H9 (cell line): Measurements from ENCODE around the gene ITGA11. TPM values are rescaled to one million over a fixed set of nuclear protein-coding genes. Genes with fewer than 3 reads are reported as not detected.

ENCODE experiments used
- DNase-seq: peaks from one replicate; pipeline ENCODE4 v3.0.0-alpha.2; 2017
- H2AFZ ChIP-seq: one replicate; pipeline ENCODE4 v1.6.1; 2013; ENCODE audit warnings: mild to moderate bottlenecking, low read length, control low read depth, moderate library complexity
- H2AK5ac ChIP-seq: 2 replicates; pipeline ENCODE4 v1.6.1; 2013; ENCODE audit warnings: low read length, control low read depth, mixed read lengths; ENCODE audit not compliant: insufficient read length
- H2BK120ac ChIP-seq: one replicate; pipeline ENCODE4 v1.6.1; 2013; ENCODE audit warnings: low read depth, mild to moderate bottlenecking, low read length, control low read depth, inconsistent platforms; ENCODE audit not compliant: poor library complexity, severe bottlenecking
- H2BK12ac ChIP-seq: 2 replicates; pipeline ENCODE4 v1.6.1; 2013; ENCODE audit warnings: low read length, control low read depth, mixed read lengths, low read depth; ENCODE audit not compliant: insufficient read length
- H2BK15ac ChIP-seq: 2 replicates; pipeline ENCODE4 v1.6.1; 2013; ENCODE audit warnings: low read depth, low read length, control low read depth
- H2BK20ac ChIP-seq: one replicate; pipeline ENCODE4 v1.6.1; 2013; ENCODE audit warnings: low read depth, mild to moderate bottlenecking, low read length, control low read depth, inconsistent platforms; ENCODE audit not compliant: poor library complexity, severe bottlenecking
- H2BK5ac ChIP-seq: 2 replicates; pipeline ENCODE4 v1.6.1; 2013; ENCODE audit warnings: low read length, control low read depth, mixed read lengths; ENCODE audit not compliant: insufficient read length
- H3K14ac ChIP-seq: 2 replicates; pipeline ENCODE4 v1.6.1; 2013; ENCODE audit warnings: low read length, control low read depth; ENCODE audit not compliant: insufficient read depth
- H3K18ac ChIP-seq: 2 replicates; pipeline ENCODE4 v1.6.1; 2013; ENCODE audit warnings: low read depth, mild to moderate bottlenecking, mixed read lengths, low read length, control low read depth; ENCODE audit not compliant: insufficient read length
- H3K23ac ChIP-seq: 2 replicates; pipeline ENCODE4 v1.6.1; 2013; ENCODE audit warnings: low read length, control low read depth, mixed read lengths, low read depth; ENCODE audit not compliant: insufficient read length
- H3K23me2 ChIP-seq: 2 replicates; pipeline ENCODE4 v1.6.1; 2013; ENCODE audit warnings: low read depth, mild to moderate bottlenecking, mixed read lengths, low read length, control low read depth; ENCODE audit not compliant: insufficient read length, poor library complexity, severe bottlenecking
- H3K27ac ChIP-seq: 2 replicates; pipeline ENCODE4 v1.5.1; 2013; ENCODE audit warnings: low read length, control low read depth, mixed read lengths, low read depth; ENCODE audit not compliant: insufficient read length
- H3K27me3 ChIP-seq: 2 replicates; pipeline ENCODE4 v1.6.1; 2013; ENCODE audit warnings: low read length, control low read depth, inconsistent platforms; ENCODE audit not compliant: insufficient read depth
- H3K4ac ChIP-seq: 2 replicates; pipeline ENCODE4 v1.6.1; 2013; ENCODE audit warnings: low read depth, mild to moderate bottlenecking, control low read depth, inconsistent platforms, low read length, moderate library complexity
- H3K4me1 ChIP-seq: 2 replicates; pipeline ENCODE4 v1.6.1; 2013; ENCODE audit warnings: low read length, control low read depth, inconsistent platforms; ENCODE audit not compliant: insufficient read depth
- H3K4me2 ChIP-seq: 2 replicates; pipeline ENCODE4 v1.6.1; 2013; ENCODE audit warnings: low read length, control low read depth, mixed read lengths; ENCODE audit not compliant: insufficient read length, insufficient read depth
- H3K56ac ChIP-seq: 2 replicates; pipeline ENCODE4 v1.6.1; 2013; ENCODE audit warnings: low read depth, mild to moderate bottlenecking, mixed read lengths, low read length, control low read depth; ENCODE audit not compliant: insufficient read length
- H3K79me1 ChIP-seq: 2 replicates; pipeline ENCODE4 v1.6.1; 2013; ENCODE audit warnings: low read depth, mild to moderate bottlenecking, moderate library complexity, low read length, control low read depth, inconsistent platforms; ENCODE audit not compliant: insufficient read depth, poor library complexity, severe bottlenecking
- H3K79me2 ChIP-seq: 2 replicates; pipeline ENCODE4 v1.6.1; 2013; ENCODE audit warnings: low read length, control low read depth, inconsistent platforms; ENCODE audit not compliant: insufficient read depth
- H3K9ac ChIP-seq: 2 replicates; pipeline ENCODE4 v1.6.1; 2013; ENCODE audit warnings: low read length, control low read depth, mixed read lengths; ENCODE audit not compliant: insufficient read length; ENCODE audit errors: extremely low read depth
- H3K9me3 ChIP-seq: one replicate; pipeline ENCODE4 v1.6.1; 2013; ENCODE audit warnings: low read depth, low read length, inconsistent platforms; ENCODE audit not compliant: control insufficient read depth
- H3T11ph ChIP-seq: one replicate; pipeline ENCODE4 v1.6.1; 2013; ENCODE audit warnings: mild to moderate bottlenecking, low read length, control low read depth, inconsistent platforms
- H4K20me1 ChIP-seq: one replicate; pipeline ENCODE4 v1.6.1; 2013; ENCODE audit not compliant: control insufficient read depth, insufficient read length, insufficient read depth
- H4K5ac ChIP-seq: 2 replicates; pipeline ENCODE4 v1.6.1; 2013; ENCODE audit warnings: low read depth, mild to moderate bottlenecking, mixed read lengths, low read length, control low read depth; ENCODE audit not compliant: insufficient read length
- H4K8ac ChIP-seq: replicated peaks from 2 replicates; pipeline ENCODE4 v1.6.1; 2013; ENCODE audit warnings: low read length, control low read depth, mixed read lengths, low read depth; ENCODE audit not compliant: insufficient read length
- H4K91ac ChIP-seq: 2 replicates; pipeline ENCODE4 v1.6.1; 2013; ENCODE audit warnings: low read depth, mild to moderate bottlenecking, moderate library complexity, mixed read lengths, low read length, control low read depth; ENCODE audit not compliant: insufficient read length
- H3K27ac Mint-ChIP-seq, 3 experiments: 2 replicates in 2 of 3; 3 replicates in 1 of 3; pipeline ENCODE4 v1.8.0; 2020 to 2021; ENCODE audit warnings: mixed read lengths in 3 of 3, mild to moderate bottlenecking in 1 of 3, moderate library complexity in 1 of 3
- H3K27me3 Mint-ChIP-seq: 2 replicates; pipeline ENCODE4 v1.8.0; 2021; ENCODE audit warnings: low read depth, mild to moderate bottlenecking, moderate library complexity, mixed read lengths
- H3K36me3 Mint-ChIP-seq, 3 experiments: 2 replicates in 2 of 3; 3 replicates in 1 of 3; pipeline ENCODE4 v1.8.0; 2020 to 2021; ENCODE audit warnings: low read depth in 3 of 3, mixed read lengths in 3 of 3; ENCODE audit not compliant: insufficient read depth in 1 of 3
- H3K4me1 Mint-ChIP-seq, 2 experiments: 2 replicates each; pipeline ENCODE4 v1.8.0; 2020; ENCODE audit warnings: mixed read lengths in 2 of 2
- H3K4me3 Mint-ChIP-seq, 2 experiments: 2 replicates in 1 of 2; 3 replicates in 1 of 2; pipeline ENCODE4 v1.8.0; 2020 to 2021; ENCODE audit warnings: mild to moderate bottlenecking in 2 of 2, mixed read lengths in 2 of 2, moderate library complexity in 1 of 2
- H3K9me3 Mint-ChIP-seq, 2 experiments: 2 replicates in 1 of 2; 3 replicates in 1 of 2; pipeline ENCODE4 v1.8.0; 2020; ENCODE audit warnings: mild to moderate bottlenecking in 2 of 2, mixed read lengths in 2 of 2, moderate library complexity in 1 of 2
- CTCF ChIP-seq: fragments of 200-600 bp; sonication (generic); conservative IDR thresholded peaks from 3 replicates; pipeline ENCODE4 v1.8.0; 2021; ENCODE audit warnings: antibody characterized with exemption, mild to moderate bottlenecking
- WGBS: extraction: QIAGEN DNeasy Blood & Tissue Kit; methylation state at CpG from one replicate; pipeline ENCODE4 v1.1.7; 2013; ENCODE audit warnings: missing lambda C conversion rate, low lambda C conversion rate, mixed read lengths; ENCODE audit not compliant: insufficient read length; ENCODE audit errors: extremely low coverage; 5-methylcytosine and 5-hydroxymethylcytosine counted together
- total RNA-seq: library from RNA; stranded (reverse); gene quantifications from 2 replicates; pipeline ENCODE4 v1.2.1, GENCODE V29; 2021

The ITGA11 gene
- total RNA-seq, 1 experiment from 2014 or later, result 0.07 TPM

- Histone ChIP-seq H3K56ac (no peak overlapping the region), H3K4me2 (no peak overlapping the region)
- WGBS, result no CpG with 5 or more reads among the region's 9 CpGs
These were observed 63.1 kb downstream of the ITGA11 start for GRCh38 chr15:68368731-68369435.

More at GRCh38 chr15:68368731-68369435, 63.1 kb downstream of the ITGA11 start:
- H2BK120ac ChIP-seq, result no peak overlapping the region
- no peak overlapping the region for H2BK15ac ChIP-seq
- H2BK20ac ChIP-seq, result no peak overlapping the region
- Mint-ChIP-seq H3K9me3 (no peaks in the 10 kb centered on the region), H3K27ac (peak overlapping the region in 1 of 3 experiments; percentile 49; a peak in 2 of 7 replicates), H3K4me1 (peaks cover 6 to 10% of the 10 kb centered on the region in 2 experiments), H3K36me3 (no peaks in the 10 kb centered on the region), H3K4me3 (no peak overlapping the region), H3K27me3 (peaks cover 8% of the 10 kb centered on the region)
- peak overlapping the region; percentile 39; the same call in 1 of the 2 replicates for H3K14ac ChIP-seq
- H2BK5ac ChIP-seq, result no peak overlapping the region
- no peaks in the 10 kb centered on the region for H4K20me1 ChIP-seq
- H3K23me2 ChIP-seq, result no peaks in the 10 kb centered on the region
- H3K27me3 ChIP-seq, result no peaks in the 10 kb centered on the region
- no peak overlapping the region for H4K91ac ChIP-seq
- TF ChIP-seq CTCF, result no peak
- H3K18ac ChIP-seq, result no peak overlapping the region
- H3K27ac ChIP-seq, result no peak overlapping the region
- no peak overlapping the region for H3K4ac ChIP-seq
- no peaks in the 10 kb centered on the region for H3K79me1 ChIP-seq
- no peak overlapping the region for H4K5ac ChIP-seq
- H3K4me1 ChIP-seq, result no peaks in the 10 kb centered on the region
- H3K79me2 ChIP-seq, result no peaks in the 10 kb centered on the region
- no peaks in the 10 kb centered on the region for H3K9me3 ChIP-seq
- H2BK12ac ChIP-seq, result no peak overlapping the region
- H4K8ac ChIP-seq, result no peak overlapping the region
- no peak overlapping the region for H3K23ac ChIP-seq
- no peak overlapping the region for H3K9ac ChIP-seq
- H2AK5ac ChIP-seq, result no peak overlapping the region
- no peak for DNase-seq
- H2AFZ ChIP-seq, result no peak overlapping the region
- H3T11ph ChIP-seq, result no peak overlapping the region
